Ammon's horn (tissue), 1 donor: ENCODE data around the gene MAPK4.
"Not testable (repeated sequence)": the region's sequence is repeated elsewhere in the genome, so short reads cannot be mapped to it uniquely, and the experiment has no call there.

Source experiments
- DNase-seq: peaks from one replicate; pipeline ENCODE4 v3.0.0-alpha.2; 2016; ENCODE audit warnings: low spot score

The MAPK4 gene

GRCh38 chr18:50578030-50578429 lies 18.1 kb downstream of the MAPK4 start:
- DNase-seq, result no peak

- no peak for DNase-seq
Observed at GRCh38 chr18:50578651-50579050, 18.8 kb downstream of the MAPK4 start.

- no peak for DNase-seq
Observed at GRCh38 chr18:50579061-50579774, 19.3 kb downstream of the MAPK4 start.

- no peak for DNase-seq
Observed at GRCh38 chr18:50581517-50581916, 21.6 kb downstream of the MAPK4 start.

- no peak for DNase-seq
Observed at GRCh38 chr18:50582500-50582899, 22.6 kb downstream of the MAPK4 start.

GRCh38 chr18:50586710-50587109 lies 26.8 kb downstream of the MAPK4 start:
- no peak for DNase-seq

- DNase-seq, result no peak
Observed at GRCh38 chr18:50590593-50590992, 30.7 kb downstream of the MAPK4 start.

- no peak for DNase-seq
Observed at GRCh38 chr18:50594012-50594411, 34.1 kb downstream of the MAPK4 start.

GRCh38 chr18:50594942-50595341 lies 35.1 kb downstream of the MAPK4 start:
- DNase-seq, result no peak

GRCh38 chr18:50602466-50602865 lies 42.6 kb downstream of the MAPK4 start:
- no peak for DNase-seq

GRCh38 chr18:50606609-50607008 lies 46.7 kb downstream of the MAPK4 start:
- no peak for DNase-seq

GRCh38 chr18:50607378-50607926 lies 47.6 kb downstream of the MAPK4 start:
- DNase-seq, result no peak

- not testable (repeated sequence) for DNase-seq
Observed at GRCh38 chr18:50609171-50609570, 49.3 kb downstream of the MAPK4 start.

- DNase-seq, result no peak
Observed at GRCh38 chr18:50610349-50610748, 50.5 kb downstream of the MAPK4 start.

- DNase-seq, result no peak
Observed at GRCh38 chr18:50611529-50611941, 51.6 kb downstream of the MAPK4 start.

- DNase-seq, result peak; percentile 46
Observed at GRCh38 chr18:50614838-50615237, 55.0 kb downstream of the MAPK4 start.

GRCh38 chr18:50616484-50617048 lies 56.7 kb downstream of the MAPK4 start:
- no peak for DNase-seq

- DNase-seq, result peak; percentile 59
Observed at GRCh38 chr18:50619861-50620275, 60.0 kb downstream of the MAPK4 start.

- DNase-seq, result no peak
Observed at GRCh38 chr18:50620319-50620718, 60.4 kb downstream of the MAPK4 start.

GRCh38 chr18:50621366-50621765 lies 61.5 kb downstream of the MAPK4 start:
- DNase-seq, result no peak

GRCh38 chr18:50622320-50622719 lies 62.4 kb downstream of the MAPK4 start:
- no peak for DNase-seq

GRCh38 chr18:50622865-50623393 lies 63.0 kb downstream of the MAPK4 start:
- no peak for DNase-seq

GRCh38 chr18:50623694-50624352 lies 63.9 kb downstream of the MAPK4 start:
- no peak for DNase-seq
